Bronchial epithelial cell (primary cell): ENCODE results near the gene TRIP13. TPM values are rescaled to one million over a fixed set of nuclear protein-coding genes. Genes with fewer than 3 reads are reported as not detected.
"Not testable (repeated sequence)": the region's sequence is repeated elsewhere in the genome, so short reads cannot be mapped to it uniquely, and the experiment has no call there.

ENCODE experiments used
- DNase-seq: peaks from one replicate; pipeline ENCODE4 v3.0.0-alpha.2; 2010; ENCODE audit warnings: low read depth
- FAIRE-seq: peaks from 2 replicates; lab custom pipeline; 2011; peaks lifted over from hg19 to GRCh38; lab: Jason Lieb, UNC
- H3K27me3 ChIP-seq: 2 replicates; pipeline ENCODE4 v1.5.1; 2011; ENCODE audit warnings: low read length; ENCODE audit not compliant: control insufficient read depth, insufficient read depth
- H3K36me3 ChIP-seq: 2 replicates; pipeline ENCODE4 v1.5.1; 2011; ENCODE audit warnings: low read length; ENCODE audit not compliant: control insufficient read depth, insufficient read depth
- H3K4me3 ChIP-seq: 2 replicates; pipeline ENCODE4 v1.5.1; 2011; ENCODE audit warnings: mild to moderate bottlenecking, low read depth, low read length, control low read depth
- total RNA-seq: library from RNA; depleted of rRNA; stranded (reverse); fragments of >200 nt; gene quantifications from 2 replicates; pipeline ENCODE4 v1.2.1, GENCODE V29; 2014
- TF ChIP-seq, protein P1 (sequence below): IDR thresholded peaks from 2 replicates; pipeline ENCODE4 v1.5.1; 2011; ENCODE audit warnings: mild to moderate bottlenecking, moderate library complexity, low read length, control low read depth, inconsistent platforms; ENCODE audit not compliant: insufficient read depth, severe bottlenecking

Gene TRIP13
- total RNA-seq, 1 donor from 2014 or later, result 1.8 TPM

DNA sequence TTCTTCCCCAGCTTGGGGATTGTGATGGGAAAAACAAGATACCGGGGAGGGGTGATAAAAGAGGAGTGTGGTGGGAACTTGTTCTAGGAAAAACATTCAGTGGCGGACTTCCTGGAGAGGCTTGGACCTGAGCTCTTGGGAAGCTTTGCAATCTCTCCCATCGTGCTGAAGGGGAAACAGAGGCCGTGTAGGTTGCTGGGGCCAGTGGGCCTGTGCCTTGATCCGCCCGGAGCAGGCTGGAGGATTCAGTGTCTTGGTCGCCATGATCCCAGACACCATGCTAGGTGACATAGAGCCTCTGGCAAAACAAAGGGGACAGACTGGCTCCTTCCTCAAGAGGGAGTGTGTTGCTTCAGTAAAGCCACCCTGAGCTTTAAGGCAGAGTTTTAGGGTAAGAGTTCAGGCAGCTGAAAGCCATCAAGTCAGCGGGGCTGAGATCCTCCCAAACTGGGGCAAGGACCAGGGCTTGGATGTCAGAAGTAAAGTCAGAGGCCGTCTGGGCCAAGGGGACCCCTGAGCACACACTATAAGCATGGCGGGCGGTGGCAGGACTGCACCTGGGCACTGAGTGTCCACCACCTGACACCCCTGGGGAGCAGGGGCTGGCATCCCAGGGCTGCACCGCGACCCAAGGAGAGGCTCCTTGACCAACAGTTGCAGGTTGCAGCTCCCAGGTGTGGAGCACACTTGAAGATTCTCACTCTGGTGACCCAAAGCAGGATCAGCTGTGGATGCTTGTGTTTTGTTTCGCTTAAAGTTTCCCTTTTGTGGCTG is 44.7 kb downstream of the TRIP13 start:
- Histone ChIP-seq H3K27me3 (peaks cover 3% of the 10 kb centered on the region), H3K36me3 (no peaks in the 10 kb centered on the region)
- TF ChIP-seq, protein P1, sequence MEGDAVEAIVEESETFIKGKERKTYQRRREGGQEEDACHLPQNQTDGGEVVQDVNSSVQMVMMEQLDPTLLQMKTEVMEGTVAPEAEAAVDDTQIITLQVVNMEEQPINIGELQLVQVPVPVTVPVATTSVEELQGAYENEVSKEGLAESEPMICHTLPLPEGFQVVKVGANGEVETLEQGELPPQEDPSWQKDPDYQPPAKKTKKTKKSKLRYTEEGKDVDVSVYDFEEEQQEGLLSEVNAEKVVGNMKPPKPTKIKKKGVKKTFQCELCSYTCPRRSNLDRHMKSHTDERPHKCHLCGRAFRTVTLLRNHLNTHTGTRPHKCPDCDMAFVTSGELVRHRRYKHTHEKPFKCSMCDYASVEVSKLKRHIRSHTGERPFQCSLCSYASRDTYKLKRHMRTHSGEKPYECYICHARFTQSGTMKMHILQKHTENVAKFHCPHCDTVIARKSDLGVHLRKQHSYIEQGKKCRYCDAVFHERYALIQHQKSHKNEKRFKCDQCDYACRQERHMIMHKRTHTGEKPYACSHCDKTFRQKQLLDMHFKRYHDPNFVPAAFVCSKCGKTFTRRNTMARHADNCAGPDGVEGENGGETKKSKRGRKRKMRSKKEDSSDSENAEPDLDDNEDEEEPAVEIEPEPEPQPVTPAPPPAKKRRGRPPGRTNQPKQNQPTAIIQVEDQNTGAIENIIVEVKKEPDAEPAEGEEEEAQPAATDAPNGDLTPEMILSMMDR, result no peak

DNA sequence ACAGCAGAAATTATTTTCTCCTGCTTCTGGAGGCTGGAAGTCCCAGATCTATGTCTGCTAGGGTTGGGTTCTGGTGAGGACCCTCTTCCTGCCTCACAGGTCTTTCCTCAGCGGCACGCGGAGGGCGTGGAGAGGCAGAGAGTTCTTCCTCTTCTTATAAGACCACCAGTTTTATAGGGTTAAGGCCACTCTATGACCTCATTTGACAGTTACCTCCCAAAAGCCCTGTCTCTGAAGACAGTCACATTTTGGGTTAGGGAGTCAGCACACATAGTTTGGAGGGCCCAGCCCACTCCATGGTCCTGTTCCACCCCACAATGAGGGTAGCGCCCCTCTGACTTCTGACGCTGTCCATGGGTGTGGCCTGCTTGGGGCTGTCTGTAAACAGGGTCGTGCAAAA is 46.7 kb downstream of the TRIP13 start:
- Histone ChIP-seq H3K4me3 (no peak overlapping the region), H3K36me3 (no peaks in the 10 kb centered on the region), H3K27me3 (peaks cover 5% of the 10 kb centered on the region)
- DNase-seq (no peak), FAIRE-seq (no peak)
- TF ChIP-seq, protein P1, result no peak

More for the DNA sequence above, 44.7 kb downstream of the TRIP13 start:
- FAIRE-seq (no peak), DNase-seq (no peak)
- no peak overlapping the region for H3K4me3 ChIP-seq

DNA sequence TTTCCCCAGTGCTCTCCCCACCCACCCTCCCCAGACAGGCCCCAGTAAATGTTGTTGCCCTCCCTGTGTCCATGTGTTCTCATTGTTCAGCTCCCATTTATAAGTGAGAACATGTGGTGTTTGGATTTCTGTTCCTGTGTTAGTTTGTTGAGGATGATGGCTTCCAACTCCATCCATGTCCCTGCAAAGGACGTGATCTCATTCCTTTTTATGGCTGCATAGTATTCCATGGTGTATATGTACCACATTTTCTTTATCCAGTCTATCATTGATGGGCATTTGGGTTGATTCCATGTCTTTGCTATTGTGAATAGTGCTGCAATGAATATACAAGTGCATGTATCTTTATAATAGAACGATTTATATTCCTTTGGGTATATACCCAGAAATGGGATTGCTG is 48.1 kb downstream of the TRIP13 start:
- FAIRE-seq, H3K4me3 ChIP-seq: not testable (repeated sequence)
- peaks cover 12% of the 10 kb centered on the region for H3K27me3 ChIP-seq

DNA sequence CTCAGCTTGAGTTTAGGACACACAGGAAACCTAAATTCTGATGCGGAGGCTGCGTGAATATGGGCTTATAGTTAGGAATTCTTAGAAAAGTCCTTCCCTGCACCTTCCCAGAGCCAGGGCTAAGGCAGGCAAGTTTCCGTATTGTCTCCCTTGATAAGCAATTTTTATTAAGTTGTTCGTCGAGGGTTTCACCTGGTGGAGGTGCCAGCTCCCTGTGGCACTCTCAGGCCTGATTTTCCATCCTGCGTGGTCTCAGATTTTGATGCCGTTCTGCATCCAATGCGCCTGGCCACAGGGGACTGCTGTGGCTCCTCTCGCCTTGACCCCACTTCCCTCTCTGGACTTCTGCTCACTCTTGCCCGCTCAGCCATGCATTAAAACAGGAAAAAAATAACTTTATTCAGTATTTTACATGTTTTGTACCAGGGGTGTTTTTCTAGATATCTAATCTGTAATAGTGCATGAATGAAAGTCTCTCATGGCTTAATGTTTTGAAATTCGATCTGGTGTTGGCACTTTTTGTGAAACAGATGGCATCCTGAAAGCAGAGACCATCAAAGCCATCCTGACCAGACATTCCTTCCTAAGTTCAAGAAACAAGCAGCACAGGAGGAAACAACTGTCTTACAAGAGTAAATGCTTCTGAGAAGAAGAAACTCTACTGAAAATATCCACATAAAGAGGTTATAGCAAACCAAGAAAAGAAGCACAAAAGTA is 50.7 kb downstream of the TRIP13 start:
- DNase-seq (no peak), FAIRE-seq (no peak)
- H3K4me3 ChIP-seq, result no peak overlapping the region
- peaks cover 26% of the 10 kb centered on the region for H3K27me3 ChIP-seq
- TF ChIP-seq, protein P1, result no peak
- H3K36me3 ChIP-seq, result no peaks in the 10 kb centered on the region

More for the DNA sequence above, 48.1 kb downstream of the TRIP13 start:
- DNase-seq, H3K36me3 ChIP-seq: not testable (repeated sequence)

DNA sequence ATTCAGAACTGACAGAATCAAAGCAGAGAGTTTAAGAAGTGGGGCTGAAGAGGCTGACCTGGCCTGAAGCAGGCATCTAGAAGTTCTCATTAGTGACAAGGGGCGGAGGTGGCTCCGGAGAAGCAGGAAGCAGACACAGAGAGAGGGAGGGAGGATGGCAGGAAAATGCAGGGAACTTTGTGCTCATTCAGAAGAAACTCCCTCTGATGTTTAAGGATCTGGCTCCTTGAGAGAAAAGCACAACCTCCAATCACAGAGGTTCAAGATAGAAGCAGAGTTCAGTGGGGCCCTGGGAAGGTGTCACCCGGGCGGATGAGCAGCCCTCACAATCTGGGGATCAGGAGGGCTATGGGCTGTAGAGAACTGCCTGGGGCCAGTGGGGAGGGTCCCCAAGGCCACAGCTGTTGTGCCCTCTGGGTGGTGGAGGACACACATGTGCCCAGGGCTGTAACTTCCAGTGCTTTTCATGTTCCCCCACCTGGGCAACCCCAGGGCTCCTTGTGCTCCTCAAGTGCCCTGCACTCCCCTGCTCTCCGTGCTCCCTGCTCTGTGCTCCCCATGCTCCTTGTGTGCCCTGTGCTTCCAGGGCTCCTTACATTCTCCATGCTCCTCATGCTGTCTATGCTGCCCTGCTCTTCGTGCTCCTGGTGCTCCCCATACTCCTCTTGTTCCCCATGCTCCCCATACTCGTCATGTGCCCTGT is 51.4 kb downstream of the TRIP13 start:
- DNase-seq, result no peak
- no peak for FAIRE-seq
- TF ChIP-seq, protein P1, result no peak
- H3K4me3 ChIP-seq, result no peak overlapping the region
- peaks cover 26% of the 10 kb centered on the region for H3K27me3 ChIP-seq
- H3K36me3 ChIP-seq, result no peaks in the 10 kb centered on the region

DNA sequence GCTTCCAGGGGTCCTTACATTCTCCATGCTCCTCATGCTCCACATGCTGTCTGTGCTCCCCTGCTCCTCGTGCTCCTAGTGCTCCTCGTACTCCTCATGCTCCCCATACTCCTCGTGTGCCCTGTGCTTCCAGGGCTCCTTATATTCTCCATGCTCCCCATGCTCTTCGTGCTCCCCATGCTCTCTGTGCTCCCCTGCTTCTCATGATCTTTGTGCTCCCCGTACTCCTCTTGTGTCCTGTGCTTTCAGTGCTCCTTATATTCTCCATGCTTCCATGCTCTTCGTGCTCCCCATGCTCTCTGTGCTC is 51.9 kb downstream of the TRIP13 start:
- H3K4me3 ChIP-seq, result no peak overlapping the region
- peaks cover 25% of the 10 kb centered on the region for H3K27me3 ChIP-seq
- DNase-seq (no peak), FAIRE-seq (no peak)
- no peaks in the 10 kb centered on the region for H3K36me3 ChIP-seq
- TF ChIP-seq, protein P1, result no peak
